ENCODE measurements around the gene L2HGDH. TPM values are rescaled to one million over a fixed set of nuclear protein-coding genes. Genes with fewer than 3 reads are reported as not detected.

L2HGDH gene
- total and polyA plus RNA-seq, 10 of the 15 experiments (the other 5 are each of a cell fraction or from before 2014, with no cell fraction given): 2.6 to 18.3 (median 13.5) TPM

DNA sequence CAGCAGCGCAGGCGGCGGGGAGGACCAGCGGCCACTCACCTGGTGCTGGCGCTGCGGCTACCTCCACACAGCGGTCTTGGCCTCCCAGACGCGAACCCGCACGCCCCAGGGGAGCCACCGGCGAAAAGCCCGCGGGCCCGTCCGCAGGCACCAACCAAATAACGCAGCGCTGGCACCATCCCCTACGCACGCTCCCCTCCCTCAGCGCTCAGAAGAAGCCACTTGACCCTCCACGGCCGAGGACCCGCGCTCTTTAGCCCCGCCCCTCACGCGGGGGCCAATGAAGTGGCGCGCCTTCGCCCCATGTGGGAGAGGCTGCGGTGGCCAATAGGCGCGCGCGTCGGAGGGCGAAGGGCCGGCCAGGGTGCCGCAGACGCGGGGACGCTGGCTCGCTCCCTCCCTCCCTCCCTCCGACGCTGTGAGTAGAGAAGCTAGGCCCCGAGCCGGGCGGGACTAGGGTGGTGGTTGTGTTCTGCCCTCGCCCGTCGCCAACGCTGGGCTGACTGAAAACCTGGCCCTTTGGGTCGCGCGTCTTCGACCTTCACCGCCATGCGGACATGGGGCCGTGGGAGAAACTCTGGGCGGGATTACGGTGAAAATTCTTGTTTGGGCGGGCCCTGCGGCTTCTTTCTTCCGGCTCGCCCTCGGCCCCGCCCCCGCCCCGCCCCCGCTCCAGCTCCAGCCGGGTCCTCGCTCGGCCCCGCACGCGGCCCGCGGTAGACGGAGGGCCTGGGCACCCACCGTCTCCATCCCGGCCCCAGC is at the start of gene L2HGDH, which contains the start of gene DMAC2L (continued):
- TF ChIP-seq NKRF (conservative IDR thresholded peaks at IDR 0.05): peak; percentile 72
- peak; percentile 13; the same call in 1 of the 2 replicates for TF ChIP-seq BACH1 (IDR thresholded peaks at IDR 0.05; ENCODE audit: borderline replicate concordance)
- TF ChIP-seq SP1 (IDR thresholded peaks at IDR 0.05; ENCODE audit: low read depth, low read length): peak; percentile 7
- peak; percentile 44; the same call in 1 of the 2 replicates for TF ChIP-seq SMAD5 (IDR thresholded peaks at IDR 0.05; ENCODE audit: low read depth)
- peak in 1 of 2 experiments; percentile 88; a peak in 2 of 3 replicates for TF ChIP-seq EGR1 (IDR thresholded peaks at IDR 0.05; ENCODE audit: borderline replicate concordance in 1 of 2, low read depth in 2 of 2, low read length in 2 of 2)
- no peak for TF ChIP-seq ZZZ3 (IDR thresholded peaks at IDR 0.05; ENCODE audit: control insufficient read depth, insufficient read length, low read depth)
- TF ChIP-seq SUPT20H (IDR thresholded peaks at IDR 0.05; ENCODE audit: borderline replicate concordance, control insufficient read depth, low read depth, low read length): no peak
- 0 out of 4 replicates have a peak, but pooled peaks of 1 of the 2 experiments have one; percentile 41 for TF ChIP-seq BHLHE40 (IDR thresholded peaks at IDR 0.05; ENCODE audit: borderline replicate concordance in 1 of 2, low read depth in 2 of 2, low read length in 1 of 2)
- 0 out of 2 replicates have a peak, but pooled peaks have one; percentile 46 for TF ChIP-seq ASH2L (IDR thresholded peaks at IDR 0.05; ENCODE audit: borderline replicate concordance, low read depth)
- TF ChIP-seq ZBED1 (IDR thresholded peaks at IDR 0.05; ENCODE audit: borderline replicate concordance): 0 out of 2 replicates have a peak, but pooled peaks have one; percentile 19
- TF ChIP-seq, protein P1, sequence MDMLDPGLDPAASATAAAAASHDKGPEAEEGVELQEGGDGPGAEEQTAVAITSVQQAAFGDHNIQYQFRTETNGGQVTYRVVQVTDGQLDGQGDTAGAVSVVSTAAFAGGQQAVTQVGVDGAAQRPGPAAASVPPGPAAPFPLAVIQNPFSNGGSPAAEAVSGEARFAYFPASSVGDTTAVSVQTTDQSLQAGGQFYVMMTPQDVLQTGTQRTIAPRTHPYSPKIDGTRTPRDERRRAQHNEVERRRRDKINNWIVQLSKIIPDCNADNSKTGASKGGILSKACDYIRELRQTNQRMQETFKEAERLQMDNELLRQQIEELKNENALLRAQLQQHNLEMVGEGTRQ (IDR thresholded peaks at IDR 0.05; ENCODE audit: borderline replicate concordance, low read depth, low read length): peak; percentile 62
- 0 out of 2 replicates have a peak, but pooled peaks have one; percentile 48 for TF ChIP-seq RB1 (IDR thresholded peaks at IDR 0.05; ENCODE audit: borderline replicate concordance)
- TF ChIP-seq CHD4 (IDR thresholded peaks at IDR 0.05): no peak
- peak; percentile 53; the same call in 1 of the 2 replicates for TF ChIP-seq POLR2AphosphoS2 (IDR thresholded peaks at IDR 0.05; ENCODE audit: low read depth, low read length)
- TF ChIP-seq, protein P2, sequence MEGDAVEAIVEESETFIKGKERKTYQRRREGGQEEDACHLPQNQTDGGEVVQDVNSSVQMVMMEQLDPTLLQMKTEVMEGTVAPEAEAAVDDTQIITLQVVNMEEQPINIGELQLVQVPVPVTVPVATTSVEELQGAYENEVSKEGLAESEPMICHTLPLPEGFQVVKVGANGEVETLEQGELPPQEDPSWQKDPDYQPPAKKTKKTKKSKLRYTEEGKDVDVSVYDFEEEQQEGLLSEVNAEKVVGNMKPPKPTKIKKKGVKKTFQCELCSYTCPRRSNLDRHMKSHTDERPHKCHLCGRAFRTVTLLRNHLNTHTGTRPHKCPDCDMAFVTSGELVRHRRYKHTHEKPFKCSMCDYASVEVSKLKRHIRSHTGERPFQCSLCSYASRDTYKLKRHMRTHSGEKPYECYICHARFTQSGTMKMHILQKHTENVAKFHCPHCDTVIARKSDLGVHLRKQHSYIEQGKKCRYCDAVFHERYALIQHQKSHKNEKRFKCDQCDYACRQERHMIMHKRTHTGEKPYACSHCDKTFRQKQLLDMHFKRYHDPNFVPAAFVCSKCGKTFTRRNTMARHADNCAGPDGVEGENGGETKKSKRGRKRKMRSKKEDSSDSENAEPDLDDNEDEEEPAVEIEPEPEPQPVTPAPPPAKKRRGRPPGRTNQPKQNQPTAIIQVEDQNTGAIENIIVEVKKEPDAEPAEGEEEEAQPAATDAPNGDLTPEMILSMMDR (IDR thresholded peaks at IDR 0.05 in 2 of 3, conservative IDR thresholded peaks at IDR 0.05 in 1 of 3; ENCODE audit: control insufficient read depth in 2 of 3, extremely low read depth in 1 of 3, insufficient read depth in 1 of 3, low read depth in 3 of 3, low read length in 3 of 3): peak in 1 of 3 experiments; percentile 52; a peak in 2 of 6 replicates
- peak; percentile 97 for TF ChIP-seq POLR2A (IDR thresholded peaks at IDR 0.05; ENCODE audit: low read depth, low read length)
- 0 out of 2 replicates have a peak, but pooled peaks have one; percentile 48 for TF ChIP-seq CREM (IDR thresholded peaks at IDR 0.05; ENCODE audit: low read depth)
- TF ChIP-seq IRF3 (IDR thresholded peaks at IDR 0.05): no peak
- peak; percentile 97 for TF ChIP-seq HDGF (IDR thresholded peaks at IDR 0.05)
- peak; percentile 68; the same call in 1 of the 2 replicates for TF ChIP-seq ESRRA (IDR thresholded peaks at IDR 0.05; ENCODE audit: low read length)
